T-helper 2 cell treated with Interferon-gamma antibody and Interleukin-4, amounts not matched to agents 100 ng/mL and 5 ng/mL, for 36 hours (primary cell): ENCODE results near the gene SLX9. TPM values are rescaled to one million over a fixed set of nuclear protein-coding genes. Genes with fewer than 3 reads are reported as not detected.

Source experiments
- intact Hi-C: fragments of 100-400 bp; cut with micrococcal nuclease; formaldehyde crosslinking; loops from one replicate; pipeline ENCODE4 v1.15.1; 2023
- total RNA-seq: library from RNA; stranded (reverse); gene quantifications from 2 replicates; pipeline ENCODE4 v1.2.3, GENCODE V29; 2022

SLX9 gene
- total RNA-seq, 1 donor from 2014 or later: 48.2 TPM

DNA sequence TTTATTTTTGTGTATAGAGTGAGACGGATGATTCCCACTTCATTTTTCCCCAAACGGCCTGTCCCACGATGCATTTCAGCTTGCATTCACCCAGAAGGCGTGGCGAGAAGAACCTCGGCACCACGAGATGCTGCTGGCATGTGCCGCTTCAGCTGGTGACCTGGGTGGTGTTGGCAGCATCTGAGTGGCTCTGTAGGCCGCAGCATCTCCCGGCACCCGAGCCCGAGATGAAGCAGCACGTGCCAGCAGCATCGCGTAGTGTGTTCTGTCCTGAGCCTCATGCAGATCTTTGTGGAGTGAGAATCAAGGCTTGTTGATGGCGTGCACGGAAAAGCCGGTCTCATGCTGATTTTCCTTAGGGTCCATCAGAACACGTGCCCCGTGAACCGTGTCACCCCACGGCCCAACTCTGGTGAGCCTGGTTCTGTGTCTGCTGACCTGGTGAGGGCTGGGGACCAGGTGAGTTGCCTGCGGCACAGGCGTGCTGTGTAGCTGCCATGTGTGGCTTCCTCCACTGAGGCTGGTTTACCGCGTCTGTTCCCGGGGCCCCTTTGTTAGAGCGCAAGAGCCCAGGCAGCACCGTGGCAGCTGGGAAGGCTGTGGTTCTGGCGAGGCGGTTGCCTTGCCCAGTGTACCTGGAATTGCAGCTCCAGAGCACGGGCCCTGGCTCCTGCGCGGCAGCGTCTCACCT, 16.7 kb downstream of the SLX9 start:
- intact Hi-C loops: no loop called here

DNA sequence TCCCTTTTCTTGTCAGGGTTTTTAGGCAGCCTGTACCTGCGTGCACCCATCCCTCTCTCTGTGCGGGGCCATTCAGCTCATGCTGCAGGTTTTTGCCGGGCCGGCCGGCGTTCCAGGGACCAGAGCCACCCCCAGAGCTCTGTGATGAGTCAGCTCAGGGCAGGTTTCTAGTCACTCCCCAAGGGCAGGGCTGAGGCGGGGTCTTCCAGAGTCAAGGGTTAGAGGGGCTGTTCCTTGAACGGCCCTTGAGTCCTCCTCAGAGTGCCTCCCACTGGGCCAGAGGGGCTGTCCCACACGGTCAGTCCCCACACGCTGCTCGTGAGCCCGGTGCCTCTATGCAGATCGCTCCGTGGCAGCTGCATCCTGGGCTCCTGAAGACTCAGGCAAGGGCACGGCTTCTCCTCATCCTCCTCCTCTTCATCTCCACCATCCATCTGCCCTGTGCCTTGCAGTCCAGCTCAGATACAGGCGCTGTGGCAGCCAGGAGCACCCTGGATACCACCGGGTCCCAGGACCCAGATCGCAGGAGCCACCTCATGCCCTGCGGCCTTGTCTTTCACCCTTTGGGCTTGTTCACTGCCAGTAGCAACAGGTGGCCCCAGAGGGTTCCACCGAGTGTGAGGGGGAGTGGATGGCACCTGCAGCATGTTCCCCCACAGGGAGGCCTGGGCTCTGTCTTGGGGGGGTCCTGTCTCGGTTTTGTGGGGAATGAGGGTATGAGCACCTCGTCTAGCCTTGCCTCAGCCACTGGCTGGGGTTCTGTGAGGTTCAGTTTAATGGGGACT, 17.4 kb downstream of the SLX9 start:
- intact Hi-C loops: no loop called here

DNA sequence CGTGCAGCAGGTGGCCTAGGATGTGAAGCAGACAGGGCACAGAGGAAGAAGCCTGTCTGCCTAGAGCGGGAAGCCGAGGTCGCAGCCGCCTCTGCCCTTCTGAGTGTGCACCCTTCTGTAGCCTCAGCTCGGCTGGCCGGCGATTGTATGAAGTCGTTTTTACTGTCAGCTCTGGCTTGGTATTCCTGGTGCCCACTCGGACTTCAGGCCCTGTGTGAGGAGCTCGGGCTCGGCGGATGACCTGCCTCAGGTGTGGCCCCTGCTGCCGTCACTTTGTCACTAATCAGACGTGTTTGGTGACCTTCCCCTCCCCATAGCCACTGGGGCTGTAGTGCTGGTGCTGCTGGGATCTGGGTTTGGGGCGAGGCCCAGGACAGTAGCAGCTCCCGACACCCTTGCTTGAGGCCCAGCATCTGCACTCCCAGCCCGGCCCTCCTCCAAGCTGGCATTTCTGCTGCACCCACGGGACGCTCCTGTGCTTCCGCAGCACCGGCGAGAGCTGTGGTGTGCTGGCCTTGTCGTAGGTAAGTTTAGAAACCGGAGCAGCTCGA, 18.1 kb downstream of the SLX9 start:
- intact Hi-C loops: no loop called here

DNA sequence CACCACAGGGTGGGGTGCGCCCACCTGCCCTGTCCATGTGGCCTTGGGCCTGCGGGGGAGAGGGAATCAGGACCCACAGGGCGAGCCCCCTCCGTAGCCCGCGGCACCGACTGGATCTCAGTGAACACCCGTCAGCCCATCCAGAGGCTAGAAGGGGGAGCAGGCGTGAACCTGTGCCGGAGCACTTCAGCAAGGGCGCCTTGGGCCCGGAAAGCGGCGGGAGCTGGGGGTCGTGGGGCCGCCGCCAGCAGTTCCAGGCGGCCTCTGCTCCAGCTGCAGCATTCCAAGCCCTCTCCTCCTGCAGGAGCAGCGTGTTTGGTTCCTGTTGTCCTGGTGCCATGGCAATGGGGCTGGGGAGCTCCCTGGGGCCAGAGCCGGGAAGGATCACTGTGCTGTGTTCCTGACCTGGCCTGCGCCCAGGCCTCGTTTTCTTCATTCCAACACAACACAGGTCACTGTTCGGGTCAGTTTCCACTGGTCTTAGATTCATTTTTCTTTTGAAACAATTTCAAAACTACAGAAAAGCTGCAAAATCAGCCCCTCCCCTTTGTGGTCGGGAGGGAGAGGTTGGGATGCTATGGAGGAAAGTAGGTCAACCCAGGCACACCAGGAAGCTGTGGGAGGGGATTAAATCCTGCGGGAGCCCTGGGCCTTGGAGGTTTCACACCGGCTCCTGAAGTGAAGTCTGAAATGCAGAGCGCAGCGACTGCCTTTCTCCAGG, 18.8 kb downstream of the SLX9 start:
- intact Hi-C loops: no loop called here

DNA sequence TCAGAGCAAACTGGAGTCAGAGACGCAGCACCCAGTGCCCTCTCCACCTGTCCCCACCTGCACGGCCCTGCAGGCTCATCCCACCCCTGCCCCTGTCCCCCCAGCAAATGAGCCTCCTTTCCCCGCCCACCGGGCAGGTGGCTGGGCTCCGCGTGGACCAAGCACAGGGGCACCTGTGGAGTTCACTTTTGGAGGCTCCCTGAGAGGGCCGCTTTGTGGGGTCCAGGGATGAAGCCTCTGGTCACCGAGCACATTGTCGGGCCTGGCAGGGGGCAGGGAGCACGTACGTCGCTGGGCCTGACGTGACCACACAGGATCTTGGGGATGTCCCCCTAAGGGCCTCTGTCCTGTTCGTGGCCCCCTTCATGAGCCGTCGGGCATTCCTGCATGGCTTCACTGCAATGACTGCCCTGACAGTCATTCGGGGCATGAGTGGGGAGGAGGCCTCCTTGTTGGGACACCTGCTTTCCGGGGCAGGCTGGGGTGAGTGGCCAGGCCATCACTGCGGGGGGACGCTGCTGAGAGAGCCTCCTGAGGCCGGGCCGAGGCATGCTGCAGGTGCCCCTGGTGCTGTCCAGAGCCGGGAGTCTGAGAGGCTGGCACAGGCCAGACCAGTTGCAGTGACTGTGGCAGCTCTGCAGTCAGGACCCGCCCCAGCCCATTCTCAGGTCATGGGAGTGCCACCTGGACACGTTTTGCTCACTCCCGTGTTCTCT, 19.7 kb downstream of the SLX9 start:
- intact Hi-C loops: no loop called here

DNA sequence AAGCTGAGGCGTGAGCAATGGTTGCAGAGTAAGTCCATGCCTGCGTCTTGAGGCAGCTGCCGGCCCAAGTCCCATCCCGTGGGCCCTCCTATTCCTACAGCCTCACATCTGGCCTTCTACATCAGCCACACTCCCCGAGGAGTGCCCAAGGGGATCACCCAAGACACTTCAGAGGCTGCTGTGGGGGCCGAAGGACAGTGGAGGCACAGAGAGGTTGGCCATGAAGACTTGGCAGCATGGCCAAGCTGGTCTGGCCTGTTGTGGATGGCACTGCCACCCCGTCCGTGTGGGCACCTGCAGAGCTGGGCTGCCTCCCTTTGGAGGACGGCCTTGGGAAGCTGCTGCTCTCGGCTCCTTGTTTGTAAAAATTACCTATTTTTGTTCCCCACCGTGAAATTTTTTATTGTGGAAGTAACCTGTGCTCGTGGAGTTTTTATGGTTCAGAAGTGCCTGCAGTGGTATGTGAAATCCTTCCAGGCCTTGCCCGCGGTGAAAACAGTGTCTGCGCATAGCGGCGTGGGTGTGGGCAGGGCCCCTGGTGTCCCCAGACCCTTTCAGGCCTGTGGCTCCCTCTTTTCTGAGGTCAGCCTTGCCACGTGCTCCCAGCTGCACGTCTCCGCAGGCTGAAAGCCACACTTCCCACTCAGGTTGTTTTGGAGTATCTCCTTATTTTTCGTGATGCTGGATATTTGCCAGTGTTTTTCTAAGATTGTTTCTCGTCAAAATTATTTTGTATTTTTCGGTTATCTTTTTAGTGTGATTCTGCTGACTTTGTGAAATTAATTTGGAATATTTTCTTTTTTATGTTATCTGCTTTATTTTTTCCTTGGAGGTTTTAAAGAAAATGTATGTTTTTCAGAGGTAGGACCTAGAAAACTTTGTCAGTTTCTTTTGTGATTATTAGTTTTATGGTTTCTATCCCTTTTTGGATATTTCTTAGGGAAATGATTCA, 20.6 kb downstream of the SLX9 start:
- intact Hi-C loops: no loop called here

DNA sequence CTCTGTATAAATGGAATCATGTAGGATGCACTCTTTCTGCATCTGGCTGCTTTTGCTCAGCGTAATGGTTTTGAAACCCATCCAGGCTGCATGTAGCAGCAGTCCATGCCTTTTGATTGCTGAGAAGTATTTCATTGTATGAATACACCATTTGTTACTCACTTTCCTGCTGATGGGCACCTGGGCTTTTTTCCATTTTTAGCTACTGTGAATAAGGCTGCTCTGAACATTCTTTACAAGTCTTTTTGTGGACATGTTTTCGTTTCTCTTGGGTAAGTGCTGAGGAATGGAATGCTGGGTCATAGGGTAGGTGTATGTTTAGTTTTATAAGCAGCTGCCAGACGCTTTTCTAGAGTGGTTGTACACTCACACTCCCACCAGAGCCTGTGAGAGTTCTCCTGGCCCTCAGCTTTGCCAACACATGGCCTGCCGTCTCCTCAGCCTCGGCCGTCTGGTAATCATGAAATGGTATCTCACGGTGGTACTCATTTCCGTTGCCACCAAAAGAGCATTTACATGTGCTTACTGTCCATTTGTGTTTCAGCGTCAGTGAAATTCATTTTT, 22.7 kb downstream of the SLX9 start:
- intact Hi-C loops: no loop called here

DNA sequence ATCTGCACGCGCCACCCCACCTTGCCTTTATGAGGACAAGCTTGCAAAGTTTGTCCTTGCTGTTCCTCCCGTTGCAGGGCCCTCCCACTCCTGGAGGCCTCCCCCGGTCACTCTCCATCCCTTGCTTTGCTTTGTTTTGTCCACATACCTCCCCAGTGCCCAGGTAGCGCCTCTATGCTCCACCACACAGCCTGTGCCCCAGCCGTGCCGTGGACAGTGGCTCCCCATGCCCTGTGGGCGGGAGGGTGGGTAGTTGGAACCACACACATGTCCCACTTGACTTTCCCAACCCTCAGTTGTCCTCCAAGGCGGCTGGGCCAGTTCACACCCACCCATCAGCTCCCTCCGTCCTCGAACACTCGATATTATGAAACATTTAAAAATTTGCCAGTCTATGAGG, 24.6 kb downstream of the SLX9 start:
- intact Hi-C loops: no loop called here

DNA sequence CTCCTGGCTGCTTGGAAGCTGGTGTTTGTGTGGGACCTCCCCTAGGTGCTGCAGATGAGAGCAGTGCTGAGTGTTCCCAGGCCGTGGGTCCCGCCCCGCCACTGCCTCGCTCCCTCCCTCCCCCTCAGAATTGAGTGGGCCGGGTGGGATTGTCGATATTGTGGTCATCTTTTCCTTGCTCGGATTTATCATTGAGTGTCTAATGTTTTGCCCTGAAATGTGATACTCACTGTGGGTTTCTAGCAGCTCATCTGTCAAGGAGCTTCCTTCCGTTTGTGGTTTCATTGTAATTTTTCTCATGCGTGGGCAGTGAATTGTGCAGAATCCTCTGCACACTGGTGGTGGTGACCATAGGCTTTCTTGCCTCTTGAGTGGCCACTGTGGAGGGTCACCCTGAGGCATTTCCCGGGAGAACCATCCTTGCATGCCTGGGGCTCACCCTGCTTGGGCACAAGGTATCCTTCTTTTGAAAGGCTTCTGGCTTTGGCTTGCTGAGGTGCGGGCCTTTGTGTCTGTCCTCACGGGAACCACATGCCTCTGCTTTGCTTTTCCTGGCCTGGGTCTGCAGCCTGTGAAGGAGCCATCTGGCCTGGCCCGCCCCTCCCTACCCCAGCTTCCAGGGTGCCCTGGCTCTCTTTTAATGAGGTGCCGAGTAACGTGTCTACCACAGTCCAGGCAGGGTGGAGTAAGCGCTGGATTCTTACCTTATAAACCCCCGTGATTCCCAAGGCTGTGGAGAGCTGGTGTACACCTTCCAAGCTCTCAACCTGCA, 25.6 kb downstream of the SLX9 start:
- intact Hi-C loops: no loop called here

DNA sequence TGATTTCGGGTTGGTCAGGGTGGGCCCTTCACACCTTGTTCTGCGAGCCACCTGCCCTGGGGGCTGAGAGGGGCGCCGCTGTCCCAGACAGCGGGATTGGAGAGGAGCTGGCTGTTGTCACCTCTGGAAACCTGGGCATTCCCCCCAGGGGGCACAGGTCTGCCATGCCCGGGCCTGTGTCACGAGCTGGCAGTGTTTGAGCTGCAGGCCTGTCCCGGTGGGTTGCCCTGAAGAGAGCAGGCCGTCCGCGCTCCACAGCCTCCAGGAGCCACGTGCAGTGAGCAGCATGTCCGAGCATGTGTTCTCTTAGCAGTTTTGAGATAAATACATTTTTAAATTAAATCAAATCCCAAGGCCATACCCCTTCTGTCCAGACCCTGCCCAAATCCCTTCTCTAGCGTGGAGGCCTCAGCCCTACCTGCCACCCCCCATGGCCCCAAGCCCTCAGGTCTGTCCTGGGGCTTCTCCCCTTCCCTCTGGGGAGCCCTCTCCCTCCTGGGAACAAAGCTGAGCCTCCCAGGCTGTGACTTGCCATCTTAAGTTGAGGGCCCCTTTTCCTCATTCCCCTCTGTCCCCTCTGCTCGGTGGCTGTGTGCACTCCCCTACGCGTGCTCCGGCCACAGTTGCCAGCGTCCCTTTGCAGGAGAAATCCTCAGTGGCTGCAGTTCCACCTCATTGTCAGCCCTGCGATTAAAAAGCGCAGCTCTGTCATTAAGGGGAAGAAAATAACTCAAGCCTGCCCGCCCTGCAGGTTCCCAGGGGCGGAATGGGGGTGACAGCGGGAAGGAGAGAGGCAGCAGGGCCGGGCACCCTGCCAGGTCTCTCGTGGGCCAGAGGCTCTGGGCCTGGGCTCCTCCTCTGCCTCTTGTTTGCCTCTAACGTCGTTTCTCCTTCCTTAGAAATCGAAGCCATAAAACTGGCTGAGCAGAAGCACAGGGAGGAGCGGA, 26.6 kb downstream of the SLX9 start:
- intact Hi-C loops: no loop called here

DNA sequence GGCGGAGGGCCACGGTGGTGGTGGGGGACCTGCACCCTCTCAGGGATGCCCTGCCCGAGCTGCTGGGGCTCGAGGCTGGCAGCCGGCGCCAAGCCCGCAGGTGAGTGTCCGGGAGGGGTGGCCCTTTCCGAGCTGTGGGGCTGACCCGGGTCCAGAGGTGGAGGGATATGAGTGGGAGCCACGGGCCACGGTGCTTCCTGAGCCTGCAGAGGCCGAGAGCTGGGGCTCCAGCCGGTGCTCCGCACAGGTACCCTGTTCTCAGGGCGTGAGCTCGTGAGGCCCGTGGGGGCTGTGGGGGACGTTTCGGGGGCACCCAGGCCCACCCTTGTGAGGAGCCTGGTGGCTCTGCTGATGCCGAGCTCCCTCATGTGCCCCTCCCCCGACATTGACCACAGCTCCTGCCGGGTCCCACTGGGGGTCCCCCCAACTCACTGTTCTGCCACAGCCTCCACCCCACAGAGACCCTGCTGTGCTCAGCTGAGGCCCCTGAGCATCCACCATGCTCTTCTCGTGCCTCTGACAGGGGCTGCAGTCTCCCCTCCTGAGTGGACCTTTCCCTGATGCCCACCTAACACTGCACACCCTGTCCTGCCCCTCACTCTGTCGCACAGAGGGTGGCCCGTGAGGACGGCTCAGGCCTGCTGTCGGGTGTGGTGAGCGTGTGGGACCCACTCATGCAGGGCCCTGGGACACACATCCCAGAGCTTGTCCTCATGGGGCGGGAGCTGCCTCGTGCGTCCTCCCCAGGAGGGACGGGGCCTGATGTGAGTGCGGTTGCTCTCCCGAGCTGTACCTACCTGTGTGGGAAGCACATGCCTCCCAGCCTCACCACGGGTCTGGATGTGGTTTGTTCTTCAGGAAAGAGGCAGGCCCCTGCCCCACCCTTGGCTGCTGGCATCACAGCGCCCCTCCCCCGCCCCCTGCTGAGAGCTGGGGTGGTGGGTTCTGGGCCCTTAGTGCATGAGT, 27.5 kb downstream of the SLX9 start:
- intact Hi-C loops: no loop called here

DNA sequence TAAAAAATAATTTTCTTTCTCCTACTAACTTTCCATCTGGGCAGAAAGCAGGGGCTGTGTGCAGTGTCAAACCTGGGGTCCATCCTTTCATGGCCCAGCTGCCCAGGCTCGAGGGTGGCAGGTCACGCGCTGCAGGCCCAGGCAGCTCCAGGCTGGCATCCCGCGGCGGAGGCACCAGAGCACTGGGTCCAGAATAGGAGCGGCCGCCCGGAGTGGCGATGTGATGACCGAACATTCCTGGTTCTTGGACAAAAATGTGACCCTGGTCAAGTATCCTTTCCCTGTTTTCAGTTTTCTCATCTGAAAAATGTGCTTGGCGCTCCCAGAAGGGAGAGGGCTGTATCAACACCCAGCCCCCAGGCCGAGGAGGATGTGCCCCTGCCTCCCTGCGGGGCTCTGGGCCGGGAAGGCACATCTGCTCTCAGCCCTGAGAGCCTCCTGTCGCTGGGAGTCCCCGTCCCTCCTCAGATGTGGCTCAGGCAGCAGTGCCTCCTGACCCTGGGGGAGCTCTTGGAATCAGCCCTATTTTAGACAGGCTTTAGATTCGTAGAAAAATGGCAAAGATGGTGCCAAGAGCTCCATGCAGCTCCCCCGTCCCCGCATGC, 29.3 kb downstream of the SLX9 start:
- intact Hi-C loops: no loop called here

DNA sequence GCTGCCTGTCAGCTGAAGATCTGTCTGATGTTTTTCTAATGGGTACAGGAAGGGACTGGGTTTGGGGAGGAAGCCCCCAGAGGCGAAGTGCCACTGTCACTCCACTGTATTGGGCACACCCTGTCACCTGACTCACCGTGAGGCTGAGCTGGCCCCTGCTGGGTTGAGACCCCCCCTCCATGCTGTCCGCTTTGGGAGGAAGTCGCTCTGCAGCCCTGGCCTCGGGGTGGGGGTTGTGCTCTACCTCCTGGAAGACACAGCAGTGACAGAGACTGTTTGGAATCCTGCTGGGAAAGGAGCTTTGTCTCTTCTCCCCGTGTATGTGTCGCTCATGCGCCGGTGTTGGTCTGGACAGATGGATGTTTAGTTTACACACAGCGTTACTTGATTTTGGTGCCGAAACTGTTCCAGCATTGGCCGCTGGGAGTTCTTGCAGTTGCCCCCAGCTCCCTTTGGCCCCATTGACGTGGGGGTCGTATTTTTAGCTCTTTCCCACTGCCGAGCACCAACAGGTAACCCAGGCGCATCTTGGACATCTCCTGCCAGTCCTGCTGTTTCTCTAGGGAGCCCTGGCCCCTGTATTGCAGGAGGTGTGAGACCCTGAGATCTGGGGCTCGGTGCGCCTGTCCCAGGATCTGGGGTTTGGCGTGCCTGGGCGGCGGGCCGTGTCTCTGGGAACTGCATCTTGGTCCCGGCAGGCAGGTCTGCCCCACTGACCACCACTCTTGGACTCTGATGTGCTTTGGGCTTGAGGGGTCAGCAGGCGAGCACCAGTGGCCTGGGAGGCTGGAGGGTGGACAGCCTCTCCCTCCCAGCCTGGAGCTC, 30.3 kb downstream of the SLX9 start:
- intact Hi-C loops: no loop called here

DNA sequence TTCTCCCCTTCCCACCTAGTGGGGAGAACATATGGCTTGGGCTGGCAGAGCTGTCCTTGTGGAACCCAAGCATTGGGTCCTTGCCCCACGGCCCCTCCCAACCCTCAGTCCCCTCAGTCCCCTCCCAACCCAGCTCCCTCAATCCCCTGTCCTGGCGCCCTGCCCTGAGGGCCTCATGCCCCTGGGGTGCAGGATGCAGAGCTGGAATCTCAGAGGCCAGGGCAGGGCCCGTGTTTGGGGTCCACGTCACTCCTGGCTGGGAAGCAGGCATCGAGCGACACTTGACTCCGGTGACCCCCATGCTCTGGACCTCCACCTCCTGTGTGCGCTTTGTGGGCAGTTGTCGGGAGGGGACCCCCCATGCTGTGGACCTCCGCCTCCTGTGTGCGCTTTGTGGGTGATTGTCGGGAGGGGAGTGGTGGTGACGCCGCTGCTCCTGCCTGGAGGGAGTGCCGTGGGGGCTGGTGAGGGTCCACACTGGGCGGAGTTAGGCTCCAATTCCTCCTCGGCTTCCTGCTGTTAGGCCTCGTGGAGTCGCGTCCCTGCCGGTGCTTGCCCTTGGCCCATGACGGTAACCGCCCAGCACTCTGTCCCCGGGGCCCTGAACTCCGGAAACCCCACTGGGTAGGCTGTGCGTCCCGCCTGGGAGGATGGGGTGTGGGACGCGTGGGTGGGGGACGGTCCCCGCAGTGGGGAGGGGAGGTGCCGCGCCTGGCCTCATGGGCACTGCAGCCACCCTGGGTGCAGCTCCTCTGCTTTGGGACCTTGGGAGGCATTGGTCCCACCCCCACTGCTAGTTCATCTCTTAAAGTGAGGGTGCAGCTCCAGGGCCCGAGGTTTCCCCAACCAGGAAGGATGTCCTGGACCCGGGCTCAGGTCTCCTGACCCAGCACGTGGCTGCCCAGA, 31.2 kb downstream of the SLX9 start:
- intact Hi-C loops: no loop called here

DNA sequence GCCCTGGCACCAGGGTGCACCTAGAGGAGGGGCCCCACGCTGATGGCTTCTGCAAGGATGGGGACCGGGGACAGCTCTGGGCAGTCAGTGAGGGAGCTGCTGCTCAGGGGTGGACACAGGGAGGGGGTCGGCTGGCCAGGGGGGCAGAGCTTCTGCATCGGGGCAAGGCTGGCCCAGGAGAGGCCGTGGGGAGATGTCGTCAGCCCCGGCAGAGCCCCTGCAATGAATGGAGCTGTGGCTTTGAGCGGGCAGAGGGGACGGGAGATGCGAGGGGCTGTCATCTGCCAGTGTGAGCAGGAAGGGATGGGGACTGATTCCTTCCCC, 31.8 kb downstream of the SLX9 start:
- intact Hi-C loops: no loop called here
